BLaER1 treated with 17β-estradiol and CSF1 and Interleukin-3, amounts not matched to agents 10 nM and 100 nM (cell line): ENCODE data around the gene TTC22.
A peak's percentile ranks its signal among the peaks of the same experiment; 100 is the strongest.

Experiments
- H3K27ac ChIP-seq, 11 experiments: shearing (Covaris generic); formaldehyde crosslinking; 2 replicates each; pipeline ENCODE4 v1.8.1; 2022
- H3K27me3 ChIP-seq, 11 experiments: shearing (Covaris generic); formaldehyde crosslinking; 2 replicates each; pipeline ENCODE4 v1.8.1; 2022
- H3K36me3 ChIP-seq, 11 experiments: shearing (Covaris generic); formaldehyde crosslinking; 2 replicates each; pipeline ENCODE4 v1.8.1; 2022
- H3K4me1 ChIP-seq, 10 experiments: shearing (Covaris generic); formaldehyde crosslinking; 2 replicates each; pipeline ENCODE4 v1.8.1; 2022
- H3K4me2 ChIP-seq, 11 experiments: shearing (Covaris generic); formaldehyde crosslinking; 2 replicates each; pipeline ENCODE4 v1.8.1; 2022
- H3K4me3 ChIP-seq, 10 experiments: shearing (Covaris generic); formaldehyde crosslinking; 2 replicates each; pipeline ENCODE4 v1.8.1; 2022
- H3K9ac ChIP-seq, 11 experiments: shearing (Covaris generic); formaldehyde crosslinking; 2 replicates each; pipeline ENCODE4 v1.8.1; 2022
- H3K9me3 ChIP-seq, 11 experiments: shearing (Covaris generic); formaldehyde crosslinking; replicated peaks in 1 of 11; 2 replicates each; pipeline ENCODE4 v1.8.1; 2022
- H4K20me1 ChIP-seq, 11 experiments: shearing (Covaris generic); formaldehyde crosslinking; 2 replicates each; pipeline ENCODE4 v1.8.1; 2022
- Cebpa-rat ChIP-seq, 11 experiments: shearing (Covaris generic); IDR thresholded peaks; 2 replicates each; pipeline ENCODE4 v1.8.1; 2022

TTC22 gene

DNA sequence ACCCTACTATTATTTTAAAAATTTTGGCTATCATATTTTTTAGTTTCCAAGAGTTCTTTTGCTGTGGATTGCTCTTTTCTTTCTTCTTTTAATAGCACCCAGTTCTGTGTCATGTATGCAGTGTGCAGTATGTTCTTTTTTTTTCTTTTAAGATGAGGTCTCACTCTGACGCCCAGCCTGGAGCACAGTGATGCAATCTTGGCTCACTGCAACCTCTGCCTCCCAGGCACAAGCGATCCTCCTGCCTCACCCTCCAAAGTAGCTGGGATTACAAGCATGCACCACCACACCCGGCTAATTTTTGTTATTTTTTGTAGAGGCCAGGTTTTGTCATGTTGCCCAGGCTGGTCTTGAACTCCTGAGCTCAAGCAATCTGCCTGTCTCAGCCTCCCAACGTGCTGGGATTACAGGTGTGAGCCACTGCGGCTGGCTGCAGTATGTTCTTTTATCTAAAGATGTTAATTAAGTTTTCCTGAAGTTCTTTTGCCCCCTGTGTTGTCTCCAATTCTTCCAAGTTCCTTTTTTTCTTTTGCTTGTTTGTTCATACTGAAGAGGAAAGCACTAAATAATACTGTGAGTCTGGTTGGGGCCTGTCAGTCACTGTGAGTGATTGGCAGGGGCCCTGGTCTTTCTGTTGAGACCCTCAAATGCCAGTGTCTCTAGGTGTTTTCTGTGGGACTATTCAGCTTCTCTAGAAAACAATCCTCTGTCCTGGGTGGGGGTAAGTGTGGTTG lies 17.5 kb upstream of the TTC22 start:
- peaks cover 5 to 14% (median 8%) of the 10 kb centered on the region in 11 experiments for H3K9me3 ChIP-seq
- no peaks in the 10 kb centered on the region for H4K20me1 ChIP-seq
- peaks cover 6 to 17% (median 12%) of the 10 kb centered on the region in 10 experiments; a peak in 17 of 20 replicates for H3K4me1 ChIP-seq
- H3K9ac ChIP-seq, result no peak overlapping the region
- no peaks in the 10 kb centered on the region for H3K36me3 ChIP-seq
- no peak overlapping the region for H3K4me3 ChIP-seq
- TF ChIP-seq Cebpa-rat (IDR thresholded peaks at IDR 0.05), result no peak
- no peak overlapping the region for H3K27ac ChIP-seq
- H3K27me3 ChIP-seq, result no peaks in the 10 kb centered on the region
- peak overlapping the region in 7 of 11 experiments; percentile 1 to 41 (median 23); a peak in 11 of 22 replicates for H3K4me2 ChIP-seq

- H3K9me3 ChIP-seq, result no peaks in the 10 kb centered on the region
- H3K9ac ChIP-seq, result no peak overlapping the region
- H3K36me3 ChIP-seq, result no peaks in the 10 kb centered on the region
- H3K27ac ChIP-seq, result no peak overlapping the region
- H4K20me1 ChIP-seq, result no peaks in the 10 kb centered on the region
- H3K4me3 ChIP-seq, result no peak overlapping the region
- peaks cover 6 to 17% (median 12%) of the 10 kb centered on the region in 10 experiments; a peak in 17 of 20 replicates for H3K4me1 ChIP-seq
- TF ChIP-seq Cebpa-rat (IDR thresholded peaks at IDR 0.05), result no peak
- no peak overlapping the region for H3K4me2 ChIP-seq
- no peaks in the 10 kb centered on the region for H3K27me3 ChIP-seq
Observed at GRCh38 chr1:54816951-54817350, 15.8 kb upstream of the TTC22 start.

GRCh38 chr1:54816130-54816529 lies 15.0 kb upstream of the TTC22 start:
- Histone ChIP-seq H3K27ac (no peak overlapping the region), H3K9me3 (no peaks in the 10 kb centered on the region), H3K9ac (no peak overlapping the region), H3K36me3 (no peaks in the 10 kb centered on the region), H3K4me2 (no peak overlapping the region), H3K4me1 (peaks cover 6 to 17% (median 12%) of the 10 kb centered on the region in 10 experiments; a peak in 17 of 20 replicates), H3K4me3 (no peak overlapping the region), H3K27me3 (no peaks in the 10 kb centered on the region), H4K20me1 (no peaks in the 10 kb centered on the region)
- TF ChIP-seq Cebpa-rat (IDR thresholded peaks at IDR 0.05), result no peak

- Histone ChIP-seq H3K36me3 (no peaks in the 10 kb centered on the region), H3K9ac (no peak overlapping the region), H3K27ac (no peak overlapping the region), H3K9me3 (no peaks in the 10 kb centered on the region), H3K4me1 (peaks cover 6 to 17% (median 12%) of the 10 kb centered on the region in 10 experiments; a peak in 17 of 20 replicates), H3K27me3 (no peaks in the 10 kb centered on the region), H3K4me3 (no peak overlapping the region), H4K20me1 (no peaks in the 10 kb centered on the region; a peak in 1 of 22 replicates), H3K4me2 (no peak overlapping the region)
- no peak for TF ChIP-seq Cebpa-rat (IDR thresholded peaks at IDR 0.05)
Observed at GRCh38 chr1:54815086-54815876, 14.2 kb upstream of the TTC22 start.

DNA sequence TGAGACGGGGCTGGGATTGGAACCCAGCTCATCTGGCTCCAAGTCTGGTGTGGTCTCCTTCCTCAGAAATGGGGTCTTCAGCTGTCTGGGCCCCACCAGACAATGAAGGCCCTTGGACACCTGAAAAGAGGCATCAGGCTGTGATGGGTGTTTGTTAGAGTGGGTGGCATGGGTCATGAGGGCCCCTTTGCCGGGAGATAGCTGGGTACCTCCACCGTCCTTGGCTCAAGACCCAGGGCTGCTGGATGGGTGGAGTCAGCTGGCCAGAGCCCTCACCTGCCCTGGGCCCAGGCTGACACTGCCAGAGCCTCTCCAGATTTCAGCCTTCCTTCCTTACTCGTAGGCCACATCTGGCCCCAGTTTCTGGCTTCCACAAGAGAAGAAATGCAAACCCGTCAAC lies 13.4 kb upstream of the TTC22 start:
- Histone ChIP-seq H4K20me1 (no peaks in the 10 kb centered on the region; a peak in 1 of 22 replicates), H3K9ac (no peak overlapping the region), H3K4me1 (peaks cover 6 to 22% (median 12%) of the 10 kb centered on the region in 10 experiments; a peak in 17 of 20 replicates), H3K4me3 (no peak overlapping the region), H3K4me2 (no peak overlapping the region), H3K27ac (no peak overlapping the region), H3K9me3 (no peaks in the 10 kb centered on the region), H3K27me3 (no peaks in the 10 kb centered on the region), H3K36me3 (no peaks in the 10 kb centered on the region)
- no peak for TF ChIP-seq Cebpa-rat (IDR thresholded peaks at IDR 0.05)

DNA sequence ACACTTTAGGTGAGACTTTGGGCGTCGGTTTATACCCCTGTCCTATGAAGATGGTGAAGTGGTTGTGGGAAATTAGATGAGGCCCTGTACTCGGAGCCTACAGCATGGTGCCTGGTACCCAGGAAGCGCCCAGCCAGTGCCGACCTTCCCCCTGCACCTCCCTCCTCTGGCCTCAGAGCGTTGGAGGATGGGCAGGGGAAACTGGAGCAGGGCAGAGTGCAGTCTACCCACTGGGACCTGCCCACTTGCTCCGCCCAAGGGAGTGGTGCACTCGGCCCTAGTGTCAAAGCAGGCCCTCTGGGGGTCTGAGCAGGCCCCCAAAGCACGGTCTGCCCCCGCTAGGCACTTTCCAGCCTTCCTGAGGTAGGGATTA lies 13.0 kb upstream of the TTC22 start:
- H3K27me3 ChIP-seq, result no peaks in the 10 kb centered on the region
- H3K9ac ChIP-seq, result no peak overlapping the region
- no peaks in the 10 kb centered on the region; a peak in 1 of 22 replicates for H4K20me1 ChIP-seq
- no peak overlapping the region for H3K27ac ChIP-seq
- no peak for TF ChIP-seq Cebpa-rat (IDR thresholded peaks at IDR 0.05)
- H3K4me2 ChIP-seq, result no peak overlapping the region
- no peak overlapping the region for H3K4me3 ChIP-seq
- H3K36me3 ChIP-seq, result no peaks in the 10 kb centered on the region
- H3K4me1 ChIP-seq, result peaks cover 6 to 24% (median 12%) of the 10 kb centered on the region in 10 experiments; a peak in 17 of 20 replicates
- no peaks in the 10 kb centered on the region for H3K9me3 ChIP-seq

GRCh38 chr1:54813485-54814125 lies 12.5 kb upstream of the TTC22 start:
- H3K4me2 ChIP-seq, result no peak overlapping the region
- peaks cover 4 to 24% (median 10%) of the 10 kb centered on the region in 10 experiments; a peak in 16 of 20 replicates for H3K4me1 ChIP-seq
- H3K4me3 ChIP-seq, result no peak overlapping the region
- no peaks in the 10 kb centered on the region; a peak in 1 of 22 replicates for H4K20me1 ChIP-seq
- TF ChIP-seq Cebpa-rat (IDR thresholded peaks at IDR 0.05), result no peak
- H3K27ac ChIP-seq, result no peak overlapping the region
- H3K9ac ChIP-seq, result no peak overlapping the region
- no peaks in the 10 kb centered on the region for H3K36me3 ChIP-seq
- no peaks in the 10 kb centered on the region for H3K9me3 ChIP-seq
- H3K27me3 ChIP-seq, result no peaks in the 10 kb centered on the region

DNA sequence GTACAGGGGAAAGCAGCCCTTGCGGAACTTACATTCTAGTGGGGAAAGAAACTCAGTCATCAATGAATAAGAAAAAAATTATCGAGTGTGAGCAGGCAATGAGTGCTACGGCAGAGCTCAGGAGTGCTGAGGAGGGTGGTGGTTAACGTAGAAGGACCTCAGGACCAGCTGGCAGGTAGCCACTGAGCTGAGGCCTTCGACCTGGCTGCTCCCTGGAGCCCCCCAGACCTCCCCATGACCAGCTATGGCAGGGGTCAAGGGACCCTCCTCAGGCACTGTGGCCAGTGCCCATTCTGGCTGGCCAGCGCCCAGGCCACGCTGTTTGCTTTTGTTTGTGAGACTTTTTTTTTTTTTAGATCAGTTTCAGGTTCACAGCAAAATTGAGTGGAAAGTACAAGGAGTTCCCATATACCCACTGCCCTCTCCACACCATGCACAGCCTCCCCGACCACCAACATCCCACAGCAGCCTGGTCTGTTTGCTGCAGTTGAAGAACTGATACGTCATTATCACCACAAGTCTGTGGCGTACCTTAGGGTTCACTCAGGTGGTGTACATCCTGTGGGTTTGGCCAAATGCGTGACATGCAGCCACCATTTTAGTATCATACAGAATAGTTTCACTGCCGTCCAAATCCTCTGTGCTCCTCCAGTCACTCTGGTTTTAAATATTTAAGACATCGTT lies 11.8 kb upstream of the TTC22 start:
- Histone ChIP-seq H3K27ac (no peak overlapping the region), H3K27me3 (no peaks in the 10 kb centered on the region), H3K9me3 (no peaks in the 10 kb centered on the region), H3K4me2 (no peak overlapping the region), H3K36me3 (no peaks in the 10 kb centered on the region), H3K4me3 (no peak overlapping the region), H4K20me1 (no peaks in the 10 kb centered on the region; a peak in 1 of 22 replicates), H3K9ac (no peak overlapping the region), H3K4me1 (peaks cover 3 to 24% (median 5%) of the 10 kb centered on the region in 10 experiments)
- TF ChIP-seq Cebpa-rat (IDR thresholded peaks at IDR 0.05), result no peak
